HG03469 (cell line): ENCODE results near the gene TXNDC11.

Experiments used
- ATAC-seq: cut with Tn5 transposase; IDR thresholded peaks from one replicate; pipeline ENCODE4 v1.9.1; 2021; ENCODE audit warnings: mild to moderate bottlenecking, moderate library complexity, moderate number of reproducible peaks; ENCODE audit not compliant: unreplicated experiment

Gene TXNDC11

DNA sequence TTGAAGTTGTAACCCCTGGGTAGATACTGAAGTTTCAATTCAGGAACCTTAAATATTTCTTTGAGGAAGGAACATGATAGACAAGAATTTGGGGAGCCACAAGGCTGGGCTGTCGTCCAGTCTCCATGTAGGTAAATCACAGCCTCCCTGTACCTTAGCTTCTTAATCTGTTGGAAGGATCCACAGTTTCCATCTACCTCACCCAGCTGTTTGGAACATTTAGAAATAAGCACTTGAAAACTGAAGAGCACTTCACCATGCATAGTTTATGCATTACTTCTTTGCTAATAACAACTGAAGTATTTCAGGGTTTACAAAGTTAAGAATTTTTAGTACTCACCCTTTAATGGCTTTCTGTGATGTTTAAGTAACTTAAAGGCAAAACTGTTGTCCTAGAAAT lies 17.2 kb downstream of the TXNDC11 start:
- no peak for ATAC-seq

DNA sequence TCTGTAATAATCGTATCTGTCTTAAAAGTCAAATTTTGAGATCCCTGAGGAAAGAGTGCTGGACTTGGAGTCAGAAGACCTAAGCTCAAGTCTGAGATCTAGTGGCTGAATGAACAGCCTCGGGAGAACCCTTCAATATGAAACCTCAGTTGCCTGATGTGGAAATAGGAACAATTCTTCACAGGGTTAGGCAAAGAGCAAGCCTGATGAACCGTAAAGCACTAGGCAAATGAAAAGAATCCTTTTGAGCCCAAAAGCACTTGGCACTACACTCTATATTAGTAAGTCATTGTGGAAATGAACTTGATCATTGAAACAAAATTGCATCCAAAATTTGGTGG lies 20.2 kb downstream of the TXNDC11 start:
- ATAC-seq = no peak

DNA sequence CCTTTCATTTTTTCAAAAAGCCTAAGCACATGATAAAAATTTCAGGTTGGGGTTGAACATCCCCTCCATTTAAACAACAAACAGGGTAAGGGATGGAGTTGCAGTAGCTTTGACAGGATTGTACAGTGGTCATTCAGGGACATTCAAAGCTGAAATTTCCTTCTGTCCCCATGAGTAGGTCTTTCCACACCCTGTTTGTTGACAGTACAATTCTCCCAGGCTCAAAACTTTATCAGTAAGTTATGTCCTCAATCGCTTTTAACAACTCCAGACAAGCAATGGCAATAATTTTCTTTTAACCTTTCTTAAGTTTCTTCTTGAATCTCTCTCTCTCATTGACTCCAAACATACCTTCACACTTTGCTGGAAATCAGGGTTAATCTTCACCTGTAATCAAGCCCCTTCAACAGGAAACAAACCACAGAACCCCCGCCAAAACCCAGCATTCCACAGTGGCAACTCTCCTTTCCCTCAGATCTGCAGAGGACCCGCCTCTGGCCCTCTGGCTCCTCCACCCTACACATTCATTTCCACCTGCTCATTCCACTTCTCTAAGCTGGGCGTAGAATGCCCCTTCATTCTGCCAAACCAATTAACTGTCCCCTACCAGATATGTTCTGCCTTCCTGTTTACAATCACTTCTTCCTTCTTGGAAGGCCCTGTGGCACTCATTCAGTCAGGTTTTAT lies 20.7 kb downstream of the TXNDC11 start:
- no peak for ATAC-seq

DNA sequence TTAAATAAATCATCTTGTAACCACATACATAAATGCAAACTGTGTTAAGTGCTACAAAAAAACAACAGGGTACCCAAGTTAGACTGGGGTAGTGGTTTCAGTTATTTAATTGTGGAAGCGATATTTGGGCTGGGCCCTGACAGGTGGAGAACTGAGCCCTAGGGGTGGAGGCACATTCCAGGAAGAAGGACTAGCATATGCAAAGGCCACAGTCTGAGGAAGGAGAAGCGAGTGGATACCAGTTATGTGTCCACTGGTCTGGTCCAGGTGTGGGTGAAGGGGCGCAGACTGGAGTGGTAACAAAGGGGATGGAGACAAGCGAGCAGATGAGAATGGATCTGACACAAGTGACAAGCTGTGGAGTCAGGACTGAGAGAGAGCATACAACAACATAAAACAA lies 22.9 kb downstream of the TXNDC11 start:
- ATAC-seq = no peak

DNA sequence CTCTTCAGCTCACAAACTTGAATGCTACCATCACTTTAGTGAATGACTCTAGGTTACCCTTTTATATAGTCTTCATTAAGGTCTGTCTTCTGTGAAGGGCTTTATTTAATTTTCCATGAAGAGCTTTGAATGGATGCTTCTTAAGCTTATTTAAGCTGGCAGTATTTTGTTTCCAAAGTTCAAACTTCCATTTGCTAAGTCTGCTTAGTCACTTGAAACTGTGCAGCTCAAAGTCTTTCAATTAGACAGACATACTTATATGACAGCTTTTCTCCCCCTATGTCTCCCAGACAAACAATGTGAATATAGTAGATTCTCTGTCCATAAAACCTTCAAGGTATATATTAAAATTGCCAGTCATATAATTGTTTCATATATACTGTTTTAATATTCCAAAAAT lies 23.5 kb downstream of the TXNDC11 start:
- no peak for ATAC-seq

DNA sequence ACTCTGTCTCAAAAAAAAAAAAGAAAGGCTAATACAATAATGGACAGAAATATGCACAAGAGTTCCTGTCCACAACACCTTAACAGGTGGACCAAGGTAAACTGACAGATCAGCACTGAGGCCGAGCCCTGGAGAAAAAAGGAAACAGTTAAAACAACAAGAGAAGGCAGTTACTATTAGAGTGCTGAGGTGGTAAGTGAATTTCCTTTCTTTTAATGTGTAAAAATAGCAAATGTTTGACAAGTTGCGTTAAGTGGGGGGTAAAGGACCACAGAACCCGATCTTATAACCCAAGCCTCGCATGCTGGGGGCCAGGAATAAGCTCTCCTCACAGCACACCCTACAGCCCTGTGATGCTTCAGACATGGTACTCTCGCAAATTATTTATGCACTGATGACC lies 24.8 kb downstream of the TXNDC11 start:
- ATAC-seq = no peak

DNA sequence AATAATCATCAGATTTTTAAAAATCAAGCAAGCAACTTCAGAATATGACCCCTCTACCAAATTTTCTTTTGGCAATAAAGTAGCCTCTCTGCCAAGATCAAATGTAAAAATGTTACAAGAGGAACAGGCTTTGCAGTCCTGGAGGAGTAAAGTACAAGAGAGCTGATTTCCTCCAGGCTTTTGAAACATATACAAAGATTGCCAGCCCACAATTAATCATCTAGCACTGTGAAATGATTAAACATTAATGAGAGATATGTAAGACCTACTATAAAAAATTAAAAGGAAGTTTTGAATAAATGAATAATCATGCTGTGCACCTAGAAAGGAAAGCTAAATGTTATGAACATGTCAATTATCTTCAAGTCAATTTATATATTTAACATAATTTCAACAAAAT lies 26.3 kb downstream of the TXNDC11 start:
- no peak for ATAC-seq

DNA sequence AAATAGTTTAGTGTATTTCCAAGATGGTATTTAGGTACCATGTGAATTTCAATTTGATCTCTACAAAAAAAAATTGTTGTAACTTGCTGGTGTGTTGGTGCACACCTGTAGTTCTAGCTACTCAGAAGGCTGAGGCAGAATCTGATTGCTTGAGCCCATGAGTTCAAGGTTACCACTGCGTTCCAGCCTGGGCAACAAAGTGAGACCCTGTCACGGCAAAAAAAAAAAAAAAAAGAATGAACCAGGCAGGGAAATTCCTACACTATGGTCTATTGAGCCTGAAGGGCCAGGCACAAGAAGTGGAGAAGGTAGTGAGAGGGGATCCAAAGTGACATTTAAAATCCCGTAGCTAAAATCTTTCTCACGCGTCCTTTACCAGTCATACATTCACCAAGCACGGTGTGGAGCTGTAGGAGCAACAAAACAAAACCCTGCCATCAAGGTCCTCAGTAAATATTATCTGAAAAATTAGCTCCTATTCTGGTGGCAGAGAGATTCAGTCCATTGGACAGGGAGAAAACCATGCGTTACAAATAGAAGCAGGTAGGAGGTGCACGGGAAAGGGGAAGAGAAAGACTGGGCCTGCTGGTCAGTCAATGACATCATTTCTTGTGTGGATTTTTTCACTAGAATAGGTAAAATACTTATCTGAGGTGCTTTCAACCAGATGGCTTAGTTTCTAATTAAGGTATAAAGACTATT lies 27.3 kb downstream of the TXNDC11 start:
- ATAC-seq = no peak

DNA sequence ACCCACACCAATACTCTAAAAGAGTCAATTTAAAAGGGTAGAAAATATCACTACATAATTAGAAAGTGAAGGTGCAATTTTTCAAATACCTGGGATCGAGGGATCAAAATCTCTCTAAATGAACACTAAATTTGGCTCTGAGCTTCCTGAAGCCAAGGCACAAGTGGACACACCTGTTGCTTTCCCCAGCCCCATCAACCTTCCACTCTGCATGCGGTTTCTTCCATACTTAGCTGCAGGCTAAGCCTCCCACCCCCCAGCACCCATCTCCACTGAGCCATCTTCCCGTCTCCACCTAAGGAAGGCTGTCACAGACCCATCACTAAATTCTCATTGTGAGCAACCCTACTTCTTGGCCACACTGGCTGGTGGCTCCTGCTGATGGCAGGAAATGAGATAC lies 30.5 kb downstream of the TXNDC11 start:
- ATAC-seq = no peak

DNA sequence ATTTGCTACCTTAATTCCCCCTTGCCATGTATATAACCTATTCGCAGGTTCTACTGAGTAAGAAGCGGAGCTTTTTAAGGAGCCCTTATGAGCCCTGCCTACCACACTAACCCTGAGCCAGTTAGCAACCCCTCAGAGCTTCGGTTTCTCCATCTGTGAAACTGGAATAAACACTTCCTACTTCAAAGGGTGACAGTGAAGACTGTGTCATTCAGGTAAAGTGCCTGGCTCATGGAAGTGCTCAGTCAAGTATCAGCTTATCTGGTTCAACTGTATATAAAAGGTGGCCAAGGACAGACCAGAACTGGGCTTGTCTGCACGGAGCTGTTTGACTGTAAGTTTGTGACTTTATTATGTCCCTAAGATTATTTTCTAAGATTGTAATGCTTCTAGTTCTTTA lies 31.0 kb downstream of the TXNDC11 start:
- ATAC-seq = no peak

DNA sequence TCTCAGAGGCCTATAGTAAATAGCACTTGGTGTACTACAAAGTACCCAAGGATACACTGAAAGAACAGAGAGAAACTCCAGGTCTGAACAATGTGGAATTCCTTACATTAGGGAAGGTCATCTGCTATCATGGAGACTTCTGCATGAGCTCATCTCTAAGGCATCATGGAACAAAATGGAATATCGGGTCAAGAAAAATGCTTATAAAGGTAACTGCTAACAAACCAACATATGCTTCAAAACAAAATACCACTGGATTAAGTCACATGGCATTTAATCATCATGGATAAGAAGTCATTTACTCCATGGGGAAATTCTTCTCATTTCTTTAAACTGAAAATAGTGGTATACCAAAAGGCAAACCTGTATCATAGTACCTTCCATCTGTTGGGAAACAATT lies 34.2 kb downstream of the TXNDC11 start:
- ATAC-seq = no peak

DNA sequence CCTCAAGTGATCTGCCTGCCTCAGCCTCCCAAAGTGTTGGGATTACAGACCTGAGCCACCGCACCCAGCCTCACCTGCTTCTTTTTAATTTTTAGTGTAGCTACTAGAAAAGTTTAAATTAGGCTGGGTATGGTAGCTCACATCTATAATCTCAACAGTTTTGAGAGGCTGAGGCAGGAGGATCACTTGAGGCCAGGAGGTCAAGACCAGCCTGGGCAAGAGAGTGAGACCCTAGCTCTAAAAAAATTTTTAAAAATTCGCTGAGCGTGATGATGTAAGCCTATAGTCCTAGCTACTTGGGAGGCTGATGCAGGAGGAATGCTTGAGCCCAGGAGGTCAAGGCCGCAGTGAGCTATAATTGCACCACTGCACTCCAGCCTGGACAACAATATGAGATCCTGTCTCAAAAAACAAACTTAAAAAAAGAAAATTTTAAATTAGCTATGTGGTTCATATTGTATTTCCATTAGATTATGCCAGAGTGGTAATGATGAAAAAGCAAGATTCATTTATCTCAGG lies 34.9 kb downstream of the TXNDC11 start:
- ATAC-seq = no peak

DNA sequence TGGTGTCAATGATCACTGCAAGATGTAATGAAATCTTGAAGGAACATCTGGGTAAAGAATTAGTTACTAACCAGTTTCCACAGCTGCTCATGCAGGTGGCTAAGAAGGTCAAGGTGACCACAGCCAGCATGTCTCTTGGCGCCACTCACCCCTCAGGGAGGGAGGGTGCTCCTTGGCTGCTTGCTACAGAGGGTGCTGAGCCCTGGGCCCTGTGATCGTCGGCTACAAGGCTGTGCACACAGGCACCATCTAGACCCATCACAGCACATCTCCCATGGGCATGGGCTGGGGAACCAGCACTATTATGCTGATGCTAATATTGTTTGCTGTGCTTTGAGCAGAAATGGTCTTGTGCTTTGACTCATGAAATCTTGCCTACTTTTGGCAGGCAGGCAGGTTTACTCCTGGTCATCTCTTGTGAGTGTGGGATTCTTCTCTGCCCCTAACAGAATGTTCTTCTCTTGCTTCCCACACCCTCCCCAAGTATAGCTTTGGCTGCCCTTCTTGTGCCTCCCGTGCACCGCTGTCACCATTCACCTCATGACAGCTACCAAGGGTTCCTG lies 36.4 kb downstream of the TXNDC11 start:
- no peak for ATAC-seq

DNA sequence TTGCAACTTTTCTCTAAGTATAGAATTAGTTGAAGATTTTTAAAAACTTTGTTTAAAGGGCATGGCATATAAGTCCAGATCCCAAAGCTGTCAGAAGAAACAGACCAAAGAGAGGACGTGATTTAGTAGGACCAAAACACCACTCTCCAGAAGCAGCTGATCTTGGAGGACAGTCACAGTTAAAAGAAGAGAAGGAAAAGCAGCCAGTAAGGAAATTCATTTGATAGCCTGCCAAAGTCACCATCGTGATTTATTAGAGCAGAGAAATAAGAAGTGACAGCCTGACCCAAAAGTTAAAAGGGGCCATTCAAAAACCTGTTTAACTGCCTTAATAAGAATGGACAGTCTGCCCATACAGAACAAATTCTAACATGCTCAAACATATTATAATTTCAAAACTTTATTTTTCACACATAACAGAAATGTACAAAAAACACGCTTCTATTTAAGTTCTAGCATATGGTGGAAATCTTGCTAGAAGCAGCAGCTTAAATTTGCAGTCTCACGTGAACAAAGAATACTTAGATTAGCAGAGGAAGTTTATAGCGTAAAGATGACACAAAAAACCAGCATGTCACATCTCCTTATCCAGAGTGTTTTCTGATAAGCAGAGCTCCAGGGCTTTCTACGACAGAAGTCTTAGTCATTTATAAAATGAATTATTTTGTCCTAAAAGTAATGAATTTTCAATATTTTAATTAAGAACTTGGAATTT lies 37.2 kb downstream of the TXNDC11 start:
- ATAC-seq = no peak

DNA sequence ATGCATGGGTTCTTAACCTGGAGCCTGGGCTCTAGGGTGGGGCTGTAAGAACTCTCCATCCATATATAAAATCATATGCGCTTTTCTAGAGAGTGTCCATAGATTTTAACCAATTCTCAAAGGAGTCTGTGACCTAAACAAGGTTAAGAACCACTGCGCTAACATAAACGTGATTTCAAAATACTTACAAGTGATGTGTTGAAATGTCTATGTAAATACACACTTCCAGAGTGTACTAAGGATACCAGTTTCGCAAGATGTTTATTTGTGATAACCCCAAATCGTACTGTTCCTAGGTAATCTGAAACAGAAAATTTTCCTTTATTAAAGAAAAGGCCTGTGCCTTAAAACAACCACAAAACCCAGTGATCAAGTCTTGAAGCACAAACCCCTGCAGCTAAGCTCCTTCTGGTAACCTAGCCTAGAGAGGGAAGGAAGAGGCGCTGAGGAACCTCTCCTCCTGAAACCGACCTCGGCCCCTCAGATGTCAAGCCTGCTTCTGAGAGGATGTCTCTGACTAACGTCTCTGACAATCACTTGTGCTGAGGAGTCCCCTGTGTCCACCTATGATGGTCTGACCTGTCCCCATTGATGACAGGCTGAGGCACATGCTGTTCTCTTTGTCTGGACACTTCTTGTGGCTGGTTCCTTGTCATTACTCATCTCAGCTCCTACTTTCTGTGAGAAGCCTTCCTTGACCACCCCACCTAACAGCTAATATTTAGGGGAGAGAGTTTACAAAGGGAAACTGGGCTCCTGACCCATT lies 42.2 kb downstream of the TXNDC11 start:
- no peak for ATAC-seq

DNA sequence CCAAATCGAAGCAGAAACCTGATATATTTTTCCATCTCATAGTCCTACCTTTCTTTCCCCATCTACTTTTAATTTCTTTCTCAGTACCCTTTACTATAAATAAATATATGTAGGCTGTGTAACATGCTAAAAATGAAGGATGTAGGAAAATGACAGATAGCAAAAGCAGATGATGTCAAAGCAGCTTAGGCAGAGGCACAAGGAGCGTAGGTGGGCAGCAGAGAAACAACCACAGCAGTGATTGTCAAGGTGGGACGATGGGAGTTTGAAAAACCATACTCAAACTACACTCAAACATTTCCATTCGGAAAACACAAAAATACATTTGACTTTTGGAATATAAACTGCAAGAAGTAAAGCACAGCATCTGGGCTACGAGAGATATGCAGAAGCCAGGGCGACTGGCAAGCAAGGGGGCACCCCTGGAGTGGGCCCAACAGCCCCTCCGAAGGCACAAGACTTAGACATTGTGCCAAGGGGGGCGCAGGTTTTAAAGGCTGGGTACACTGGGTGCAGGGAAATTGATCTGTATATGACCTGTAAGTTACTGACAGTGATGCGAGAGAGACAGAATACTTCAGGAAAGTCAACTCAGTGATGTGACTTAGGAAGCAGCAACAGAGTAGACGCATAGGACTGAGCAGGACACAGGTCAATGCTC lies 43.3 kb downstream of the TXNDC11 start:
- no peak for ATAC-seq

DNA sequence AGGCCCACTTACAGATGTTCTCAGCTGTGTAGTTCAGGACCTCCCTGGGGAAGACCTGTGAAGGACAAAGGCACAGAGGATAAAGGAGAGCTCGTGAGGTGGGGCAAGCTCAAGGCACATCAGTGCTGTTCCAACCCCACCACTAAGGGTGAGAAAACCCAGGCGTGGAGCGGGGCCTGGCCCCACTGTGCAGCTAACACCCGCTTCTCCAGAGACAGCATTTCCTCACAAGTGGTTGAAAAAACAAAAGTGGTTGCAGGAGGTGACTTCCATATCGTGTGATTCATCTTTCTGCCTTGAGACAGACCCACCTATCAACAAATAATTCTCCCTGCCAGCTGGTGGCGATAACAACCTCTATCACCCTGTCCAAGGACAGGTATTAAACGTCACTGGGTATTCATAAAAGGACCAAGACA lies 44.4 kb downstream of the TXNDC11 start:
- ATAC-seq = no peak

DNA sequence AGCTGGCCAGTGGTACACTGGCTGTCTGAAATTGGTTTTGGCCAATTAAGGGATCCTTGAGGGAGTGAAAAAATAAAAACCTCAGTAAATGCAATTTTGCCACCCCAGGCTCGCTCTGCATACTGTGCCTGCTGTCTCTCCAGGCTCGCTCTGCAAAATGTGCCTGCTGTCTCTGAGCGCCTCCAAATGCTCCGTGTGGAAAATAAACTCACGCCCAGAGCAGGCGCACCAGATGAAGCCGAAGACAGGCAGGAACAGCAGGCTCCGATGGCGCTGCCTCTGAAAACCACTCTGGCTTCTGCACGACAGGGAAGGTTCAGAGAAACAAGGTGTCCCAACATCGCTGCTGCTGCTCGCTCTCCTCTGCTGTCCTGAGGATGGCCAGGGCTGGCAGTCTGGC lies 45.3 kb downstream of the TXNDC11 start:
- no peak for ATAC-seq

DNA sequence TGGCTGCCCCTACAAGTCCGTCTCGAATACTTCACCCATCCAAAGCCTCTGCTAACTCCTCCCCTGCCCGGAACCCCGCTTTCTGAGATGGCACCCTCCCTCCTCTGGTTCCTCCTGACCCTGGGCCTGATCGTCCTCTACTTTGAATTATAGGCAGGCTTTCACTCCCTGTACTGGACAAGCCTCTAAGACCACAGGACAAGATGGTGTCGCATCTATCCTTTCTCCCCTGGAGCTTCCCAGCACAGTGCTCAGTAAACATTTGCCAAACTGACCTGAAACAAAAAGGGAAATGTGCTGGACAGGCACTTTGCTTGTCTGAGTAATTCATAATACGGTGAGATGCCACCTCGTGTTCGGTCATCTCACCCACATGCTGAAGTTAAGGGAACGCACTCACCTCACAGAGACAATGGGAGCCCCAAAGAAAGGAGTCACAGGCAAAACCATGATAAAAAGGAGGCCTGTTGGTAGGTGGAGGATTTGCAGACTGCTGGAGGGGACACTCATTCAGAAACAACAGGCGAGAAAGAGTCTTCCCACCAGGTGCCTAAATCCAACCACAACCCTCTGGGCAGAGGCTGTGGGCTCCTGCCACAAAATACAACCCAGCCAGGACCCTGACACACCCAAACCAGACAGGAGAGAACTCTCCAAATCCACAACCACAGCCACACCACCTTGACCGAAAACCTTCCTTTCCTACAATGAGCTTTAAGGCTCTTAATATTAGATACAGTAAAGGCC lies 46.2 kb downstream of the TXNDC11 start:
- no peak for ATAC-seq

DNA sequence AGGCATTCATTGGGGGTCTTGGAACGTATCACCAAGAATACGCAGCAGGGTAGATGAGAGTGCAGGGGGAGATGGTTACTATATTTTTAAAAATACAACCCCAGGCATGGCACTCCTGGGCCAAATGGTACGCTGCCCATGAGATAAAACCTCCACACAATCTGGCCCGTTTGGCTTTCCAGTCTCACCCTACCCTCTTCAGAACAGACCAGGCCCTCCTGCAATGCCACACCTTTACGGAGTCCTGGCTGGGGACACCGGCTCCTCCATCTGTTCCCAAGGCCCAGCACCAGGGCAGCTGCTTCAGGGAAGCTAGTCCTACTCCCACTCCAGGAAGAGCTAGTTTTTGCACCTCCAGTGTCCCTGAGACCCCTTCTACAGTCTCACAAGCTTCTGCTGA lies 50.0 kb downstream of the TXNDC11 start:
- ATAC-seq = no peak
